HFFc6 (cell line): Measurements from ENCODE around the gene IQSEC2. TPM values are rescaled to one million over a fixed set of nuclear protein-coding genes. Genes with fewer than 3 reads are reported as not detected.

Experiments
- DNase-seq: peaks from one replicate; pipeline ENCODE4 v3.0.0-alpha.2; 2018
- H3K27ac Mint-ChIP-seq: 2 replicates; pipeline ENCODE4 v1.8.0; 2020; ENCODE audit warnings: mild to moderate bottlenecking, mixed read lengths
- H3K27me3 Mint-ChIP-seq: 2 replicates; pipeline ENCODE4 v1.8.0; 2021; ENCODE audit warnings: mild to moderate bottlenecking, moderate library complexity, mixed read lengths; ENCODE audit not compliant: insufficient read depth
- H3K36me3 Mint-ChIP-seq: 2 replicates; pipeline ENCODE4 v1.8.0; 2021; ENCODE audit warnings: low read depth, mixed read lengths
- H3K4me1 Mint-ChIP-seq: 2 replicates; pipeline ENCODE4 v1.8.0; 2020; ENCODE audit warnings: low read depth, mixed read lengths
- H3K4me3 Mint-ChIP-seq: 2 replicates; pipeline ENCODE4 v1.8.0; 2020; ENCODE audit warnings: mild to moderate bottlenecking, moderate library complexity, mixed read lengths
- H3K9me3 Mint-ChIP-seq: 2 replicates; pipeline ENCODE4 v1.8.0; 2020; ENCODE audit warnings: mild to moderate bottlenecking, mixed read lengths
- total RNA-seq, 6 experiments: library from RNA; stranded (reverse); fragmentation: NEBNext Ultra II Directional; extraction: Animal tissue kit (Norgen Biotek cat#: 25700); gene quantifications; 2 replicates in 1 of 6; 3 replicates in 5 of 6; pipeline ENCODE4 v1.2.3, GENCODE V29; 2021
- TF ChIP-seq, protein P1 (sequence below): fragments of 200-600 bp; sonication (generic); IDR thresholded peaks from 2 replicates; pipeline ENCODE4 v1.5.0; 2021; ENCODE audit warnings: antibody characterized with exemption, mild to moderate bottlenecking

Gene IQSEC2
- total RNA-seq, 6 experiments from 2014 or later = 16.4 to 22.8 (median 20.0) TPM

DNA sequence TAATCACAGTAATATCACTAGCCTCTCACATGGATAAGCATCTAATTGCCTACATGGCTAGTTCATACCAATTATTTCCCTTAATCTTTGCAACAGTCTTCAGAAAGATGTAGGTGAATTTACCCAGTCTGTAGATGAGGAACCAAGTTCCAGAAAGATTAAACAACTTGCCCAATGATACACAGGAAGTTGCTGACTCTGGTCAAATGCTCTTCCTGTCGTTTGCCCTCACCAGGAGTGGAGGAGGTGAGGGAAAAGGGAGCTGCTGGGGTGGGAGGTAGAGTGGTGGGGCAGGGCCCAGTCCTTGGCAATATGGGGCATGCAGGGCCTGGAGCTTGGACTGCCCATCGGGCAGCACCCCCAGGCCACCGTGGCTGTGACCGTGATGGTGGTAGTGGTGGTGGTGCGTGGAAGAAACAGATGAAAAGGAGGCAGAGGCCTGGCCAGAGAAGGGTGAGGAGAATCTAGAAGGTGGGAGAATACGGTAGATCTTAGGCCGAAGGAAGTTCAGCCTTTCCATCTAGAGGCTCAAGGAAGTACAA, 54.1 kb downstream of the IQSEC2 start:
- no peak overlapping the region for H3K4me3 Mint-ChIP-seq
- H3K9me3 Mint-ChIP-seq = no peaks in the 10 kb centered on the region
- peaks cover 25% of the 10 kb centered on the region for H3K4me1 Mint-ChIP-seq
- TF ChIP-seq, protein P1, sequence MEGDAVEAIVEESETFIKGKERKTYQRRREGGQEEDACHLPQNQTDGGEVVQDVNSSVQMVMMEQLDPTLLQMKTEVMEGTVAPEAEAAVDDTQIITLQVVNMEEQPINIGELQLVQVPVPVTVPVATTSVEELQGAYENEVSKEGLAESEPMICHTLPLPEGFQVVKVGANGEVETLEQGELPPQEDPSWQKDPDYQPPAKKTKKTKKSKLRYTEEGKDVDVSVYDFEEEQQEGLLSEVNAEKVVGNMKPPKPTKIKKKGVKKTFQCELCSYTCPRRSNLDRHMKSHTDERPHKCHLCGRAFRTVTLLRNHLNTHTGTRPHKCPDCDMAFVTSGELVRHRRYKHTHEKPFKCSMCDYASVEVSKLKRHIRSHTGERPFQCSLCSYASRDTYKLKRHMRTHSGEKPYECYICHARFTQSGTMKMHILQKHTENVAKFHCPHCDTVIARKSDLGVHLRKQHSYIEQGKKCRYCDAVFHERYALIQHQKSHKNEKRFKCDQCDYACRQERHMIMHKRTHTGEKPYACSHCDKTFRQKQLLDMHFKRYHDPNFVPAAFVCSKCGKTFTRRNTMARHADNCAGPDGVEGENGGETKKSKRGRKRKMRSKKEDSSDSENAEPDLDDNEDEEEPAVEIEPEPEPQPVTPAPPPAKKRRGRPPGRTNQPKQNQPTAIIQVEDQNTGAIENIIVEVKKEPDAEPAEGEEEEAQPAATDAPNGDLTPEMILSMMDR = no peak
- H3K27me3 Mint-ChIP-seq = no peaks in the 10 kb centered on the region; the same call in 1 of the 2 replicates
- H3K36me3 Mint-ChIP-seq = peaks cover 4% of the 10 kb centered on the region
- no peak for DNase-seq
- H3K27ac Mint-ChIP-seq = no peak overlapping the region

DNA sequence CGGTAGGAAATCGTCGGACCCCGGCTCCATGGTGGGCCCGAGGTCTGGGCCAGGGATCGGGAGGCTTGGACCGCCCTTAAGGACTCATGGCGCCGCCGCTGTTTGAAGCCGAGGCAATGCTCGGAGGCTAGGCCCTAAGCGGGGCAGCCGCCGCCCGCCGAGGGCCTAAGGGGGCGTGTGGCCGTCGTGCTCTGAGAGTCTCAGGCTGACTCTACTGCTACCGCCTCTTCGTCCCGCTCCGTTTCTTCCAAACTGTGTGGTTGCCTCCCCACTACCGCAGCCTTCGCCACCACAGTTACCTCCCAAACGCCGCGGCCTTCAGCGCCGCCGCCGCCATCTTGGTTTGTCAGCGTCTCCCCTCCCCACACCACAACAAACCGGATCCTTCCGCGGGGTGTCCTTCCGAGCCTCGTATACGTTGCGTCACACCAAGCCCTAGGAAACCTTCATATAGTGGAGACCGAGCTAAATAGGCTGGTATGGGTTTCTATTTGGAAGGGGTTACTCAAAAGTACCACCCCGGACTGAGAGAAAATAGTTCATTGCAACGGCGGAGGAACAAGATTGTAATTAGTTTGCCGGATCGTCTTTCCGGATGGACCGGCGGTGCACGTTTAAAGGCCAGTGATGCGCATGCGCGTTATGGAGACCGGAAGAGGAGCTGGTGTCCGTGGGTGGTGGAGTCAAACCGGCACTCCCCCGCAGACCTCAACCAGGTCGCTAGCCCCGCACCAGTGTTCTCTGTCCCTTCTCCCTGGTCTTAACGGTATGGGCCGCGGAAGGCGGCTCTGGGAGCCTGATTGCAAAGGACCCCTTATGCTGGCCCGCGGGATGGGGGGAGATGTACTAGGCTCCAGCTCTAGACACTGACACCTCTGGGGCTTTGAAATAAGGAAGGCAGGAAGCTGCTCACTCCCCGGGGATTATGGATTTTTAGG, 56.3 kb downstream of the IQSEC2 start, which contains the start of gene KDM5C:
TSS of gene KDM5C (minus strand) at position 348 of the 938 bp plus-strand sequence. CDS start at position 30, 318 bp downstream.
- H3K27ac Mint-ChIP-seq = peak within 1 kb of the TSS; percentile 99
- no peaks in the 10 kb centered on the region; the same call in 1 of the 2 replicates for H3K27me3 Mint-ChIP-seq
- peaks cover 35% of the 10 kb centered on the region for H3K4me1 Mint-ChIP-seq
- peak; percentile 84 for DNase-seq
- TF ChIP-seq, protein P1 = no peak
- H3K9me3 Mint-ChIP-seq = no peaks in the 10 kb centered on the region
- H3K4me3 Mint-ChIP-seq = peak within 1 kb of the TSS; percentile 94
- peaks cover 4% of the 10 kb centered on the region for H3K36me3 Mint-ChIP-seq

DNA sequence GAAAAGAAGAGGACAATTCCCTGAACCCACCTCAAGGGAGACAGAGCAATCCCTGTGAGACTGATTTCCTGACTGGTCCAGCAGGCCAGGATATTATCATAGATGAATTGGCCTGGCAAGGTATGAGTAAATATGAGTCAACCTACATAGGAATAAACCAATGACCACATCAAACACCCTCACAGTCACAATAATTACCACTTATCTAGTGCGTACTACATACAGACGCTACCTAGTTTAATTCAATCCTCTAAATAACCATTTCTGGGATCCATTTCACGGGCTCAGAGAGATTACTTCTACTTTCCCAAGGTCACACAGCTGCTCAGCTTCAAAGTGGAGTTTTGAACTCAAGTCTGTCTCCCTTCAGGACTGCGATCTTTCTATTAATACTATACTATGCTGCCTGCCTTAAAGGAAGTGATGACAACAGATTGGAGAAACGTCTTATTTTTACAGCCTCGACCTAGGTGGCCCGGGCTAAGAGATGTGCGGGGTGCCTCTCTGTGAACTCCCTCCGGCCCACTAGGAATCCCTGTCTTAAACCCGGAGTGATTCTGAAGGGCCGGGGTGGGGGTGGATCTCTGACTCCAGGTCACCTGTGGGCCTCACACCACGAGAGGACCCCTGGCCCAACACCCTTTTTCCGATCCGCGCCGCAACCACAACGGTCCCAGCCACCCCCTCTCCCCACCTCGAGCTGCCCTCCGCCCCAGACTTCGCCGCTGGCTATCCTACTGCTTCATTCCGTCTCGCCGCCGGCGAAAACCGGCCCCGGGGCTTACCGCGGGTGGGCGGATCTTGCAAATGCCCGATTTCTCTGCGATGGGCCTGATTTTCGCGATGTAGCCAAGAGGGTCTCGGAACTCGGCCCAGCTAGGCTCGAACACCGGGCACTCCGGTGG, 57.2 kb downstream of the IQSEC2 start:
- H3K36me3 Mint-ChIP-seq = peaks cover 4% of the 10 kb centered on the region
- no peaks in the 10 kb centered on the region; the same call in 1 of the 2 replicates for H3K27me3 Mint-ChIP-seq
- peaks cover 35% of the 10 kb centered on the region for H3K4me1 Mint-ChIP-seq
- H3K4me3 Mint-ChIP-seq = peak overlapping the region; percentile 94
- H3K9me3 Mint-ChIP-seq = no peaks in the 10 kb centered on the region
- TF ChIP-seq, protein P1 = no peak
- peak overlapping the region; percentile 99 for H3K27ac Mint-ChIP-seq
- peak; percentile 63 for DNase-seq

DNA sequence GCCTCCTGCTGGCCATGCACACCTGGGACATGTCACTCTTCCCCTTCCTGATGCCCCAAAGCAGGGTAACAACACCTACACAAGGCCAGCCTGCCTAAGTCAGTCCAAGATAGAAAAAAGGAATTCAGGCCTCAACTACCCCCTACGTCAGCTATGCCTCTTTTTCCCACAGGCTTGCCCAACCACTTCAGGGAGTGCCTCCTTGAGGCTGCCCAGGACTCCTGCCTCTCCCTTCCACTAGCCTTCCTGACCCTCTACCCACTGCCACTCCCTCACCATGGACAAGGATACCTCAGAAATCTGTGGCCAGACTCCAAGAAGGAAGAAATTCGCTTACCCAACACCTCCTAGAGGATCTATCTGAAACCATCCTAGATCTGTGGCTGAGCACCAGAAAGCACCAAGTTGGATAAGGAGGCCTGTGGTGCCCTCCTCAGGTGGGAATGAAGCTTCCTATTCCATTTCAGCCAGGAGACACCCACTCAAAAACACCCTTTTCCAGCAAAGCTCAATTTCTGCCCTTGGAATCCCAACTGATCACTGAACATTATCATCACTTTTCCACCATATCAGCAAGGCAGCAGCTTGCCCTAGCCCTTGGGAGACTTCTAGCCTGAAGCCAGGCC, 58.2 kb downstream of the IQSEC2 start:
- TF ChIP-seq, protein P1 = no peak; the same call in 1 of the 2 replicates
- peak; percentile 8 for DNase-seq

More for the DNA sequence above, 58.2 kb downstream of the IQSEC2 start:
- Mint-ChIP-seq H3K4me1 (peaks cover 35% of the 10 kb centered on the region), H3K27me3 (no peaks in the 10 kb centered on the region; the same call in 1 of the 2 replicates), H3K36me3 (peaks cover 4% of the 10 kb centered on the region), H3K27ac (peak overlapping the region; percentile 72), H3K4me3 (peak overlapping the region; percentile 94), H3K9me3 (no peaks in the 10 kb centered on the region)

Other genes starting within 250 kb of the IQSEC2 start
- gene GPR173, start 232.8 kb downstream of the IQSEC2 start, total RNA-seq = 1 to 10 TPM; 2.1 to 3.1 (median 2.8) TPM
- 10 to 100 TPM; 20.9 to 26.7 (median 22.3) TPM for gene TSPYL2, start 199.2 kb downstream of the IQSEC2 start, total RNA-seq
- gene KANTR, start 187.4 kb downstream of the IQSEC2 start, total RNA-seq = 1 to 10 TPM; 2.6 to 4.8 (median 3.2) TPM
- gene KDM5C, start 56.4 kb downstream of the IQSEC2 start, total RNA-seq = 10 to 100 TPM; 57.9 to 65.9 (median 61.4) TPM
- 10 to 100 TPM; 40.5 to 62.0 (median 58.4) TPM for gene SMC1A, start 141.1 kb upstream of the IQSEC2 start, total RNA-seq
- gene RIBC1, start 141.3 kb upstream of the IQSEC2 start, total RNA-seq = under 1 TPM; 0.21 to 0.43 (median 0.36) TPM
- gene HSD17B10, start 152.8 kb upstream of the IQSEC2 start, total RNA-seq = 10 to 100 TPM; 78.0 to 94.9 (median 79.0) TPM